NCI-H146 (cell line): Measurements from ENCODE around the gene ZBTB39.
"Not testable (repeated sequence)": the region's sequence is repeated elsewhere in the genome, so short reads cannot be mapped to it uniquely, and the experiment has no call there.

Experiments used
- DNase-seq: peaks from one replicate; lab custom pipeline; 2025; lab: John Stamatoyannopoulos, UW

Gene ZBTB39, protein sequence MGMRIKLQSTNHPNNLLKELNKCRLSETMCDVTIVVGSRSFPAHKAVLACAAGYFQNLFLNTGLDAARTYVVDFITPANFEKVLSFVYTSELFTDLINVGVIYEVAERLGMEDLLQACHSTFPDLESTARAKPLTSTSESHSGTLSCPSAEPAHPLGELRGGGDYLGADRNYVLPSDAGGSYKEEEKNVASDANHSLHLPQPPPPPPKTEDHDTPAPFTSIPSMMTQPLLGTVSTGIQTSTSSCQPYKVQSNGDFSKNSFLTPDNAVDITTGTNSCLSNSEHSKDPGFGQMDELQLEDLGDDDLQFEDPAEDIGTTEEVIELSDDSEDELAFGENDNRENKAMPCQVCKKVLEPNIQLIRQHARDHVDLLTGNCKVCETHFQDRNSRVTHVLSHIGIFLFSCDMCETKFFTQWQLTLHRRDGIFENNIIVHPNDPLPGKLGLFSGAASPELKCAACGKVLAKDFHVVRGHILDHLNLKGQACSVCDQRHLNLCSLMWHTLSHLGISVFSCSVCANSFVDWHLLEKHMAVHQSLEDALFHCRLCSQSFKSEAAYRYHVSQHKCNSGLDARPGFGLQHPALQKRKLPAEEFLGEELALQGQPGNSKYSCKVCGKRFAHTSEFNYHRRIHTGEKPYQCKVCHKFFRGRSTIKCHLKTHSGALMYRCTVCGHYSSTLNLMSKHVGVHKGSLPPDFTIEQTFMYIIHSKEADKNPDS

DNA sequence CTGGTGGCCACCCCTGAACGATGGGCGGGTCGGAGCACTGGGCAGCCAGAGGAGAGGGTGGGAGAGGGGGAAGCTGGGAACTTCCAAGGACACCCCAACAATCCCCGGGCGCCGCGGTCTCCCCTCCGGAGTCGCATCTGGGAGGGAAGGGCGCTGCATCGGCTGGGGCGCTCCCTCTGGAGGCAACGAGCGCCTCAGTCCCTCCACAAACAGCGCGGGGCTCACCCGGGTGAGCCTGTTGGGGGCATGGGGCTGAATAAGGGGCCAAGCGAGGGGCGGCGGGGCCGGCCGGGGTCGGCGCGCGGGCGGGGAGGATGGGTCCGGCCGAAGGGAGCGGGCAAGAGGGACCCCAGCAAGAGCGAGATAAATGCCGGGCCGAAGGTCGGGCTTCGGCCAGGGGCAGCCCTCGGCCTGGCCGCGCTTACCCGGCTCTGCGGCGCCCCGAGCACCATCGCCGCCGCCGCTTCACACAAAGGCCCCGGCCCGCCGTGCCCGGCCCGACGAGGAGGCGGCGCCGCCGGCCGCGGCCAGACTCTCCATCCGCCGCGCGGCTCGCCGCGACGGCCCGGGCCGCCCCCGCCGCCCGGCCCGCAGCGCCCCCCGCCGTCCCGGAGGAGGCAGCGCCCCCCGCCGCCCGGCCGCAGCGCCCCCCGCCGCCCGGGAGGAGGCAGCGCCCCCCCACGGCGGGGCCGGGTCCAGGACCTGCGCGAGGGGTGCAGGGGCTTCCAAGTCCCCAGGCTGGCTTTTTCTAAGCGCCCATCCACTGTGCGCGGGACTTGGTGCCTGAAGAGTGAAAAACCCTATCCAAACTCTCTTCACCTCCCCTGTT lies at the start of gene ZBTB39:
Gene ZBTB39 (minus strand): TSS at position 567 of the 829 bp plus-strand sequence. CDS start 1,629 bp downstream, outside the sequence.
- DNase-seq, result peak; percentile 72

DNA sequence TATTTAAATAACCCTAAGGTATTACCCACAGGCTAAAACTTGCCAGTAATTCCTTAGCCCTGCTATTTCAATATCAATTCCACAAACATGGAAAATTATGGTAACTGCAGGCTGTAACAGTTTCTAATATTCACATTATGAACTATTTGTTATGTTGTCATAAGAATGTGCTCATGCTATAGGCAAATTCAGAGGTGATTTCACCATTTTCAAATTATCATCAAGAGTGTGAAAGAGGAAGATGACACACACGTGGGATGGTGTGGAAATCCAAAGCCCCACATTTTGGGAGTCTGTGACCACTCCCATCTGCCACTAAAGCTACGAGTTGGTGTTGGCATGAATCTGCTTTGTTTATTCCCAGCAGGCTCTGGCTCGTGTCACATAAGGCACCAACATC lies 49.5 kb upstream of the ZBTB39 start:
- DNase-seq, result no peak

DNA sequence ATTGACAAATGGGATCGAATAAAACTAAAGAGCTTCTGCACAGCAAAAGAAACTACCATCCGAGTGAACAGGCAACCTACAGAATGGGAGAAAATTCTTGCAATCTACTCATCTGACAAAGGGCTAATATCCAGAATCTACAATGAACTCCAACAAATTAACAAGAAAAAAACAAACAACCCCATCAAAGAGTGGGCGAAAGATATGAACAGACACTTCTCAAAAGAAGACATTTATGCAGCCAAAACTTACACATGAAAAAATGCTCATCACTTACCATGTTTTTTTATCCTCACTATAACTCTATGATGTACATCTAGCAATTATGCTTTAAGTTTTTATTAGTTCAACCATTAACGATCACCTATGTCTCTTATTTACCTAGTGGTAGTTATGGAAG lies 47.6 kb upstream of the ZBTB39 start:
- not testable (repeated sequence) for DNase-seq

DNA sequence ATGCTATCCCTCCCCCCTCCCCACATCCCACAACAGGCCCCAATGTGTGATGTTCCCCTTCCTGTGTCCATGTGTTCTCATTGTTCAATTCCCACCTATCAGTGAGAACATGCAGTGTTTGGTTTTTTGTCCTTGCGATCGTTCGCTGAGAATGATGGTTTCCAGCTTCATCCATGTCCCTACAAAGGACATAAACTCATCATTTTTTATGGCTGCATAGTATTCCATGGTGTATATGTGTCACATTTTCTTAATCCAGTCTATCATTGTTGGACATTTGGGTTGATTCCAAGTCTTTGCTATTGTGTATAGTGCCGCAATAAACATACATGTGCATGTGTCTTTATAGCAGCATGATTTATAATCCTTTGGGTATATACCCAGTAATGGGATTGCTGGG lies 46.8 kb upstream of the ZBTB39 start:
- not testable (repeated sequence) for DNase-seq

DNA sequence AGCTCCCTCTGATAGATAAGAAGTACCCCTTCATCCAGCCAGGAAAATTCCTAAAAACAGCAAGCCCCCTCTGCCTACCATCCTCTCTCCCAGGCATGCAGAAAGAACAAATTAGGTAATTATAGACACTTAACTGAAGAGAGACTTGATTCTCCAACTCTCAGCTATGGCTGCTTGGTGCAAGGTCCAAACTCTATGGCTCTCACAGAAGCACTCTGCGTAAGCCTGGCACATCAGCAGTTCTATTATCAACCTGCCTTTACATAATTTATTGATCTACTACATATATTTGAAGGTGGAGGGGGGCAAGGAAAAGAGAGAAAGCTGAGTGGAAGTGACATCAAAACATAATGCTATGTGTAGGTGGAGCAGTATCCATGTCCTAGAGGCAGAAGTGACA lies 44.7 kb upstream of the ZBTB39 start:
- DNase-seq, result no peak

DNA sequence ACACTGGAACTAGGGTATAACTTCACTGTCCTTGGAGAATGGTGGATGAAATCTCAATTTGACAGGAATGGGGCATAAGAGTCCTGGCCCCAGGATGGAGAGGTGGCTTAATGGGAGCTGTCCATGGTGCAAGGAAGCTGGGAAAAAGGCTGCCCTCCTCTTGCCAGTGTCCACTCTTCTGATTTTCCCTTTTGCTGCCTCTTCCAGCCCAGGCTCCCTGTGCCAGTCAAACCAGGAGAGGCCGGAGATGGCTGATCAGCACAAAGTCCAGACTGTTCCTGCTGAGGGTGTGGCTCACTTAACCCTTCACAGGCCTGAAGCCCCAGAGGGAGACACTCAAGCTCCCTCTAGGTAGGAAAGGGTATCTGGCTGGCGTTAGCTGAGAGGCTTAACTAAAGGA lies 43.5 kb upstream of the ZBTB39 start, which contains the start of gene MYO1A:
Gene MYO1A (minus strand): TSS at position 240 of the 400 bp plus-strand sequence. CDS start 1,806 bp downstream, outside the sequence.
- no peak for DNase-seq

DNA sequence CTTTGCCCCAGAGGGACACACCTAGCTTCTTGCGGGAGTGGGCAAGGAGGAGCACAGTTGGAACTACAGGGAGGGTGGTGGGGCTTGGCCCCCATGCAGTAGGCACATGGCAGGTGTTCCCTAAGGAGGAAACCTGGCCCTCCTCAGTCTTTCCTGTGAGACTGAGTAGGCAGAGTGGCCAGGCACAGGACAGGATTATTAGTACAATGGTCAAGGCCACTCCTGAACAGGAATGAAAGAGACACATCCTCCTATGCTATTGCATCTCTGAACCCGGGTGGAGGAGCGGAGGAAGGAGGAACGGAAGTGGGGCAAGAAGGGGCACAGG lies 42.7 kb upstream of the ZBTB39 start:
- no peak for DNase-seq

DNA sequence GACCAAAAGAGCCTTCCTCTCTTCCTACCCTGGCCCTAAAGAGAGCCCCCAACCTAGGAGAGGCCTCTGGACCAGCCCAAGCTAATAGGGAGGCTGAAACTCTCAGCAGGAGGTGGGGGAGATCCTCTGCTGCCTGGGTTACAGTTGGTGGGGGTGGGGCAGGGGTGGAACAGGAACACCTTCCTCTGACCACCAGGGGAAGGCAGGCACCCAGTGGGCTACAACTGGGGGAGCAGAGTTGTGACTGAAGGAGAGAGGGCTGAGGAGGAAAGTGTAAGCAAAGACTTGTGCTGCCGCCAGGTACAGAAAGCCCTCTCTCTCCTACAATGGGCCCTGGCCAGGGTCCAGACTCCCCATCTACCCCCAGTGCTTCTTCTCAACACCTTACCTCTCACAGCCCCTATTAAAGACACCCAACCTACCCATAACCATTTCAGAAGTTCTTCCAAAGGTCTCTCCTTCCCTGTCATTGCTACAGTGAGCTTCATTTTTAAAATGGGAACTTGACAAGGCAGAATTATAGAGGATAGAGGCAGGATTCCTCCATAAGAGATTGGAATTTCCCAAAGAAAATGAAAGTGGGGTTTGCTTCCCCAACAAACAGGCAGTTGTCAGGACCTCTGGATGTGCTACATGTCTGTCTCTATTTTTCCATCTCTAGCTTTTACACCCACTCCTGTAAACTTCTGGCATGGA lies 42.2 kb upstream of the ZBTB39 start:
- no peak for DNase-seq

DNA sequence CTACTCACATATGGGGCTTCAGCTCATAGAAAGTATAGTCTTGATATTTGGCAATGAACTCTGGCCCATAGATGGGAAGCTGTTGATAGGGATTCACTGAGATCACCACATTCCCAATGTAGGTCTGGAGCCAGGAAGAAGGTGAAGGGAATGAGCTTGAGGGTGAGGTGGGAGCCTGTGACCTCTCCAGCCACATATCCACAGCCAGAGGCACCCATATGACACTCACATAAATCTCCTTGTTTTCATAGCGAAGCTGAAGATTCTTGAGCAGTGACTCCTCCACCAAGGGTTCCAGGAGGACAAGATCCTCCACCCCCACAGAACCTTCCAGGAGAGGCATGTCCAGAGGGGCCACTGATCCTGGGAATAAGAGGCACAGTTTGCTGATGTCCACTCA lies 41.6 kb upstream of the ZBTB39 start:
- DNase-seq, result no peak

DNA sequence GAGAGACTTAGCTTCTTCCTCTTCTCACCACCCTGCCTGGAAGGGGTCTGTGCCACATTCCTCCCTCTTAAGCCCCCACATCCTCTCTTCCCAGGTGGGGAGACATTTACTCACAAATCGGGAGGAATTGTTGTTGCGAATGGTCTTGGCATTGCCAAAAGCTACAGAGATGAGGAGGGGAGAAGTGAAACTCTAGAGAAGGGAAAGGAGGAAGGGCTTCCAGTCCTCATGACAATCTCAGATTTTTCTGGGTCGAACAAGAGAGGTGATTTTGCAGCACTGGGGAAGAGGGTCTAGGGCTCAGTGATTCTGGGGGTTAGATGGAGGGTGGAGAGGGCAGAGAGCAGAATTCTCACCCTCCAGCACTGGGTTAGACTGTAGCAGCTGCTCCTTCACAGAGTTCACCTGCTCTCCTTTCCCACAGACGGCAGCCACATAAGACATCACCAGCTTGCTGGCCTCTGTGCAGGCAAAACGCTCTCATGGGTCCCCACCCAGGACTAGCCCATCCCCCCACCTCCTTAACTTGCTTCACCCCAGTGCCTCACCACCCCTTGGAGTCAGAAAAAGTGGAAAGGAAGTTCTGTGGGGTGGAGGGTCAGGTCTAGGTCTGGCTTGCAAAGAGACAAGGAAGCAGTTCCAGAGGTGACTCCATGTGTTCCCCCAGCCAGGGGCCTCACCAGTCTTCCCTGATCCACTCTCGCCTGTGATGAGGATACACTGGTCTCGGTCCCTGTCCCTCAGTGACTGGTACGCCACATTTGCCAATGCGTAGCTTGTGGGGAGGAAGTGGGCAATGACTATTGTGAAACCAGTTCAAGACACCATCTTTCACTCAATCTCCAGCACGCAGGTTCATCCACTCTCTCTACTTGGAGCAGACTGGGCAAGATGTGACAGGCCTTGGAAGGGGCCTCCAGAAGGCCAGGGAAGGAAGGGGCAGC lies 40.9 kb upstream of the ZBTB39 start:
- no peak for DNase-seq

DNA sequence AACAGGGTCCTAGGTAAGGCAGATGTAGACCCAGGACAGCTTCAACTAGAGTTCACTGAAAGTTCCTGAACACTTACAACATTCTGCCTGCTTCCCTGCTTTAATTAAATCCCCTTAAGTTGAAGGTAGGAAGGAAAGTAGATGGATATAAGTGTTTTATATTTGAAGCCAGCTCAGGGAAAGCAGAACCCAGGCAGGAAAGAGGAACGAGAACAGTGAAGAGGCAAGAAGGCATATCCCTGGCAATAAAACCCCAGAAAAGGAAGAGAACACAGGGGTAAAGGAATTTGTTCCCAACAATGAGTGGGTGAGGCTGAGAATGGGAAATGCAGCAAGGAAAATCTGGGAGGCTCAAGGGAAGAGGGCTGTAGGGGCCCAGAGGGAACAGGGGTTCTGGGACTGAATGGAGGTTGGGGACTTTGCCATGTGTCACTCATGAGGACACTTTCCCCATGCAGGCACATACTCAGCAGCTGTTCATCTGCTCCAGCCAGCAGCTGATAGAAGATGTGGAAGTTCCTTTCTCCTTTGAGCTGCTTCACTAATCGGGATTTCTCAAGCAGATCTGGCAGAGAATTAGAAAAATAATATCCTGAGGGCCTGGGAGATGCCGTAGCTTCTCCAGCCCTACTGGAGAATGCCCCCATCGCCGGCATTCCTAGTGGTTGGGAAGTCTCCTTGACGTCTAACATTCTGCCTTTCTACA lies 39.9 kb upstream of the ZBTB39 start:
- no peak for DNase-seq

DNA sequence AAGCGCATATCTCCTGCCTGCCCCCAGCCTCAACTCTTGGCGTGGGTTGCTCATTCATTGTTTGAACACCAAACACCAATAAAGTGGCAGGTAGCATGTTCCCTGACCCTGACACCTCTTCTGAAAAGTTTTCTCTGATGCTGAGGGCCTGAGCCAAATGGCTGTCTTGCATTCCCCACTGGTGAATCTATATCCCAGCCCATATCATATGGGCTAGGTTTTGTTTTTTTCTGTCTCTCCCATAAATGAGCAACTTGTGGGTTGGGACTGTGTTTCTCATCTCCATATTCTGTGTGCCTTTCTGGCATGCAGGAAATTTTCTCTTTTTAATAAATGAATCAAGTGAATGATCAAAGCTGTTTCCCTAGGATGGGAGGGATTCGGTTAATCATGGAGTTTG lies 38.5 kb upstream of the ZBTB39 start:
- no peak for DNase-seq

DNA sequence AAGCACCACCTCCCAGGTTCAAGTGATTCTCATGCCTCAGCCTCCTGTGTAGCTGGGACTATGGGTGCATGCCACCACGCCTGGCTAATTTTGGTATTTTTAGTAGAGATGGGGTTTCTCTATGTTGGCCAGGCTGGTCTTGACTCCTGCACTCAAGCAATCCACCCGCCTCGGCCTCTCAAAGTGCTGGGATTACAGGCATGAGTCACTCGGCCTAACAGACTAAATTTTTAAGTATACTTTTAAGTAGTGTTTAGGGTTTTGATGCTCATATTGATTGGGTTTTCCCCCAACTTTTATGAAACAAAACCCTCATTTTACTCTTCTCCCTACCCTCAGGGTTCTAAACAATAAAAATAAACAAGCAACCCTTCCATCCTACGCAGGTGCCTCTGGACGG lies 38.1 kb upstream of the ZBTB39 start:
- DNase-seq, result no peak

DNA sequence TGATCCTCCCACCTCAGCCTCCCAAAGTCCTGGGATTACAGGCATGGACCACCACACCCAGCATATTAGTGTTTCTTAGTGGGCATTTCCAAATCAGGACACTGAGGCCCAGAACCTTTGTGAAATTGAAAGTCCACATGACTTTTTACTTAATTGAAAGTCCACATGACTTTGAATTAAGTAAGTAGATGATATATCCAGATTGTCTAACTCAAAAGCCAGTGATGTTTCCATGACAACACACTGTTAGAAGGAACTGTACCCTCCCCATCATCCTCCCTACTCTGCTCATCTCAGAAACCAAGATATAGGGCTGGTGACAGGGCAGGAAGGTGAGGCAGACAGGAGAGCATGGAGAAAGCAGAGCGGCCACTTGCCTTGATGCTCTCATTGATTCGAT lies 36.3 kb upstream of the ZBTB39 start:
- no peak for DNase-seq

DNA sequence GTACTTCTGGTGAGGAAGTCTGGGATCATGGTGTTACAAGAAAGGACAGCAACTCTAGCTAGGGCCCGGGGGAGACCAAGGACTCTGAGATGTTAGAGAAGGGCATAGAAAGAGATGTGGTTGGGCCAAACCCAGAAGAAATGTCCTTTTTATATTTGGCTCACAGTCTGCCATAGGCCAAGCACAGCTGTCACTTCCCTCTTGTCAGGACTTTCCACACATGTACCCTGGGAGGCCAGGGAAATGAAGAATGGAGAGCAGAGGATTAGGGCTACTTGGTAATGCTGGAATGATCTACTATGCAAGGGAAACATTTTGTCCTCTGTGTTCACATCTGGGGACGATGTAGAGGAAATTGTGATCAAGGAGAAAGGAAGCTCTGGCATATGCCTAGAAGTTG lies 34.4 kb upstream of the ZBTB39 start:
- DNase-seq, result no peak

DNA sequence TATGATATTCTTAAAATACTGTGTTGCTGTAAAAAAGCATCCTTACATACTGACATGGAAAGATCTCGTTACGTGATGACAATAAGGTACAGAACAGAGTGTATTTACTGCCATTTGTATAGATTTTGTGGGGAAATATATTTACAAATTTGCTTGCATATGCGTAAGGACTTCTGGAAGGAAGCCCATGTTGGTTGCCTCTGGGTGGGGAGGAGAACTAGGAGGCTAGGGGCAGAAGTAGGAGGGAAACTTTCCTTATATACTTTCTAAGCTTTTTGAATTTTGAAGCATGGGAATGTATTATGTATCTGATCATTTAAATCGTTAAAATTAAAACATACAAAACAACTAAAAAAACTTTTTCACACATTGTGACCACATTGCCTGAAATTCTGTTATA lies 33.9 kb upstream of the ZBTB39 start:
- no peak for DNase-seq

DNA sequence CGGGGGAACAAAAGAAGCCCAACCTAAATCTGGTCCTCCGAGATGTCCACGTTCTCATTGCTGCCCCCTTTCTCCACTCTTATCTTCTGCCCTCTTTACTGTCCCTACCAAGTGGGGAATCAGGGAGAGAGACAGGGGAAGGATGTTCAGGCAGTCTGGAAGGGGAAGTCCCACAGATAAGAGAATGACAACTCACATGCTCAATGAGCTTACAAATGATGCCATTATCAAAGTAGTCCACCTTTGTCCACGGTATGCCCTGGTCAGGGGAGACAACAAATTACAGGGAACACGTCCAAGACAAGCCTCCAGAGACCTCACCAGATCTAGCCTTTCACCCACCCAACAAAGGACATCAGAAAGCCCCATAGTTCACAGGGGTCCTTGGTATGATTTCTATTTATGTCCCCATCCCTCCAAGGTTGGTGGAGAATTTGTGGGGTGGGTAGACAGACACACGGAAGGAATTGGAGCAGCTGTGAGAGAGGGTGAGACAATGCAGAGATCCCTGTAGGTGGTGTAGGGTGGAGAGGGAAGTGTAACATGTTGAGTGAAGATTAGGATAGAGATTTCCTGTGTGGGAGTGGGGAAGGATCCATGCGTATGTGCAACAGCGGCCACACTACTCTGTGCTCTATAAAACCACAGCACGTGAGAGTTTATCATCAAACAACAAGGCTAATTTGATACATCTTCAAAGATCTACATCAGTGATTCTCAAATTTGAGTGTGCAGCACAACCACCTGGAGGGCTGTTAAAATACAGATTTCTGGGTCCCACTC lies 32.9 kb upstream of the ZBTB39 start:
- no peak for DNase-seq

DNA sequence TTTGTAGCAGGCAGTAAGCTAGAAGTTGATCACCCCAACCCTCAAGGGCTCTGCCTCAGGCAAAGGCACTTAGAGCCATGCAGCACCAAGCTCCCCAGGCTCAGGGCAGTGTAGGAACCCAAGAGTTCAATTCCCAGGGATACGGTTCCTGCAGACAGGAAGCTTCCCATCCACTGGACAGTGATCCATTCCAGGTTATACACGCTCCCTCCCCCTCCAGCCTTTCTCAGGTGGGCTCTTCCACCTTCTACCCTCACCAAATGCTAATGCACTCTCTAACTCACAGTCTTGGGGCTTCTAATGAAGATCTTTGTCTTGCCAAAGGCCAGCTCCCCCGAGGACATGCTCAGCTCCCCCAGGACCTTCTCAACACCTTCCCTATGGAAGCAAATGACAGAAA lies 30.9 kb upstream of the ZBTB39 start:
- DNase-seq, result no peak

DNA sequence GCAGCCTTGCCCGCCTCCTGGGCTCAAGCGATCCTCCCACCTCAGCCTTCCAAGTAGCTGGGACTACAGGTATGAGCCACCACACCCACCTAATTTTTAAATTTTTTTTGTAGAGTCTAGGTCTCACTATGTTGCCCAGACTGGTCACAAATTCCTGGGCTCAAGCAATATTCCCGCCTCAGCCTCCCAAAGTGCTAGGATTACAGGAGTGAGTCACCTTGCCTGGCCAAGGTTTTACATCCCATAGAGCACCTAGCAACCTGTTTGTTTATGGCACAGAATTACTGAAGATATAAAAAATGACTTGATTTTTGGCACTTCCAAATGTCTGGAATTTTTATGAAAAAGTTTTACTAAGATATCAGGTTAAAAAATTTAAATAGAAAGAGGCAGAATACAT lies 27.1 kb upstream of the ZBTB39 start:
- DNase-seq, result no peak
